GM19099 (cell line): Measurements from ENCODE around the gene PTGES.

Source experiments
- POLR2A ChIP-seq: IDR thresholded peaks from 3 replicates; pipeline ENCODE4 v1.6.1; 2011; ENCODE audit warnings: low read depth; ENCODE audit not compliant: insufficient read length; ENCODE audit errors: extremely low read depth

PTGES gene

DNA sequence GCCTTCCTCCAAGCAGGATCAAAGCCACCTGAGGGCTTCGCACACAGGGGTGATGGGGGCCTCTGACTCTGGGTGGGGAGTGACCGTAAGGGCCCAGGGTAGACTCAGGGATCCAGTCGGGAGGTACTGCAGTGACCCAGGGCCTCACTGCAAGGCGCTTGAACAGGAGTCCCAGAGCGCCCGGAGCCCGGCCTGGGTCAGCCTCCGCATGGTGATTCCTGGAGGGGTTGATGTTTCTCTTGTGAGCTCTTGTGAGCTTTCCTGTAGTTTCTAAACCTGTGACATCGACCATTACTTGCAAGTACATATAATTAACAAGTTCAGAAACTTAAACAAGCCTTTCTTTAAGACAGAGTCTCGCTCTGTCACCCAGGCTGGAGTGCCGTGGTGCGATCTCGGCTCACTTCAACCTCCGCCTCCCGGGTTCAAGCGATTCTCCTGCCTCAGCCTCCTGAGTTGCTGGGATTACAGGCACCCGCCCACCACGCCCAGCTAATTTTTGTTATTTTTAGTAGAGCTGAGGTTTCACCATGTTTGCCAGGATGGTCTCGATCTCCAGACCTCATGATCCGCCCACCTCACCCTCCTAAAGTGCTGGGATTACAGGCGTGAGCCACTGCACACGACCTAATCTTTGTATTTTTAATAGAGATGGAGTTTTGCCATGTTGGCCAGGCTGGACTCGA, 19.8 kb downstream of the PTGES start:
- TF ChIP-seq POLR2A = no peak

DNA sequence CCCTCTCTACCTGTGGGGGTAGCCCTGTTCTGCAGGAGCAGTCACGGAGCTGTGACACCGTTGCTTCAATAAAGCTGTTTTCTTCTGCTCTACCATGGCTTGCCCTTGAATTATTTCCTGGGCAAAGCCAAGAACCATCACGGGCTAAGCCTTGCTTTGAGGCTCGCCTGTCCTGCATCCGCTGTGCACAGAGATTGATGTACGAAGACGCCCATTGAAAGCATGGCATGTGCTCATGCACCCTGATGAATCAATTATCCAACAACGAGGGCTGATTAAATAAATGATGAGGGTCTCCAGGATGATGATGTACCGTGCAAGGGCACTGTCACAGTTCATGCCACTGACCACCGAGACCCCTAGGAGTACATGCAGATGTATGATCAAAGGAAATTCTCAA, 20.7 kb downstream of the PTGES start:
- no peak for TF ChIP-seq POLR2A

DNA sequence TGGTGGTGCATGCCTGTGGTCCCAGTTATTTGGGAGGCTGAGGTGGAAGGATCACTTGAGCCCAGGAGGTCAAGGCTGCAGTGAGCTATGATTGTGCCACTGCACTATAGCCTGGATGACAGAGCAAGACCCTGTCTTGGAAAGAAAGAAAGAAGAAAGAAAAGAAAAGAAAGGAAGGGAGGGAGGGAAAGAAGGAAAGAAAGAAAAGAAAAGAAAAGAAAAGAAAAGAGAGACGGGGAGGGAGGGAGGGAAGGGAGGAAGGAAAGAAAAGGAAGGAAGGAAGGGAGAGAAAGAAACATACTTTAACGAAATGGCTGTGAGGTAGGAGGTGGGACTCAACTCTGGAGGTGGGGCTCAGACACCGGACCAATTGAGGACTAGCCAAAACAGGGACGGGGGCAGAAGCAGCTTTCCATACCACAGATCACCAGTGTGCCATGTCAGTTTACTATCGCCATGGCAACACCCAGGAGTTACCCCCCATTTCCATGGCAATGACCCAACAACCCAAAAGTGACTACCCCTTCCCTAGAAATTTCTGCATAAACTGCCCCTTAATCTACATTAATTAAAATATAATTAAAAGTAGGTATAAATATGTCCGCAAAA, 21.3 kb downstream of the PTGES start:
- TF ChIP-seq POLR2A = no peak

DNA sequence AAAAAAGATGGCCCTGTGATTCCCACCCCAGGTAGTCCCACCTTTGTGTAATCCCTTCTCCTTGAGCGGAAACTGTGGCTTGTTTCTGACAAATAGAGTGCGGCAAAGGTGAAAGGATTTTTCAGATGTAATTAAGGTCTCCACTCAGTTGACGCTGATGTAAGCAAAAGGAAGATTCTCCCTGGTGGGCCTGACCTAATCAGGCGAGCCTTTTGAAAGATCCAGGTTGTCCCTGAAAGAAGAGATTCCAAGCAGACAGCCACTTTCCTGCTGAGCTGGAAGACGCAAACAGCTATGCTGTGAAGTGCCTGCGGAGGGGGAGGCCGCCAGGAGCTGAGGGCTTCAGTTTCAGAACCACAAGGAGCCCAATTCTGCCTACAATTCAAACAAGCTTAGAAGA, 24.1 kb downstream of the PTGES start:
- no peak for TF ChIP-seq POLR2A

DNA sequence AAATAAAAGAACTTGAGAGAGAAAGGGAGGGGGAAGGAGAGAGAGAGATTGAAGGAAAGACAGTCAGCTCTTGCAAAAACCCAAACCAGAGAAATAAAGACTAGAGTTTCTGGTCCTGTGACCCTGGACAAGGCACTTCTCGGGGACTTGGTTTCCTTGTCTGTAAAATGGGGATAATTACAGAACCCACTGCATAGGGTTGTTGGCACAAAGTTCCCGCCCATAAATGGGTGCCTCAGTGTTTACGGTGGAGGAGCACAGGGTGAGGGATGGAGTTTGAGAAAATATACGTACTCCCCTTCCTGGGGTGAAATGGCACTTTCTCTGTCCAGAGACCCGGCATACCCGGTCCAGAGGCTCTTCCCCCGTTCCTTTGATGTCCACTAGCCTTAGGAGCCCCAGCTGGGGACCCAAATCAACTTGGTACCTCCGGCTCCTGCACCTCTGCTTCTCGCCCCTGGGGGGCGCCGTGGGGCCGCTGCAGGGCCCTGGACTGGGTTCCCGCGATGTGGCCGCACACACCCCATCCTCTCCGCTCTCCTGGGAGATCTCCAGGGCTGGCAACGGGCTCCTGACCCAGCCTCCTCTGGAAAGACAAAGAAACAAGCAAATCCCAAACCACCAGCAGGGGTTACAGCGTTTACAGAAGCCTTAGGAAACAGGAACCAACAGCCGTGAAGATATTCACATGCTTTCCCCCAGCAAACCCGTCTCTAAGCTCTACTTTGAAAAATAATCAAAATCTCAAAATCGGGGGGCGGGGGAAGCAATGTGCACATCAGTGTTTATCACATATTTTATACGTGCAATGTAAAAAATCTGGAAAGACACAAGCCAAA, 26.3 kb downstream of the PTGES start:
- TF ChIP-seq POLR2A = no peak

DNA sequence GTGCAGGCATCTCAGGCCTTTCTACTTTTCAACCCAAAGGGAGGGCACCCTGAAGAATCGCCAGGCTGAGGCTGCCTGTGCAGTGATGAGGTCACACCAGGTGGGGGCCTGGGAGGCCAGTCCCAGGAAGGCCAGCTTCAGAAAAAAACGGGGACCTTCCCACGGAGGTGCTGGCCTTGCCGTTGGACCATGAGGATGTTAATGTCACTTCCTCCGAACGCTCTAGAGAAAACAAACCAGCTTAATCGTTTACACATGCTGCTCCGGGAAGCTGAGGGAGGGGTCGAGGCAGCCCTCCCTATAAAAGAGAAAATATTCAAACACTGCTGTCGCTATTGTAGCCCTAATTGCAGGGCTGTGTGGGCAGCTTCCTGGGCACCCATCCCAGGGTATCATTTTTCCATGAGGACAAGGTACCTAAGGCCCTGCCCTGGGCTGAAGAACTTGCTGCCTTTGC, 27.0 kb downstream of the PTGES start:
- no peak for TF ChIP-seq POLR2A

DNA sequence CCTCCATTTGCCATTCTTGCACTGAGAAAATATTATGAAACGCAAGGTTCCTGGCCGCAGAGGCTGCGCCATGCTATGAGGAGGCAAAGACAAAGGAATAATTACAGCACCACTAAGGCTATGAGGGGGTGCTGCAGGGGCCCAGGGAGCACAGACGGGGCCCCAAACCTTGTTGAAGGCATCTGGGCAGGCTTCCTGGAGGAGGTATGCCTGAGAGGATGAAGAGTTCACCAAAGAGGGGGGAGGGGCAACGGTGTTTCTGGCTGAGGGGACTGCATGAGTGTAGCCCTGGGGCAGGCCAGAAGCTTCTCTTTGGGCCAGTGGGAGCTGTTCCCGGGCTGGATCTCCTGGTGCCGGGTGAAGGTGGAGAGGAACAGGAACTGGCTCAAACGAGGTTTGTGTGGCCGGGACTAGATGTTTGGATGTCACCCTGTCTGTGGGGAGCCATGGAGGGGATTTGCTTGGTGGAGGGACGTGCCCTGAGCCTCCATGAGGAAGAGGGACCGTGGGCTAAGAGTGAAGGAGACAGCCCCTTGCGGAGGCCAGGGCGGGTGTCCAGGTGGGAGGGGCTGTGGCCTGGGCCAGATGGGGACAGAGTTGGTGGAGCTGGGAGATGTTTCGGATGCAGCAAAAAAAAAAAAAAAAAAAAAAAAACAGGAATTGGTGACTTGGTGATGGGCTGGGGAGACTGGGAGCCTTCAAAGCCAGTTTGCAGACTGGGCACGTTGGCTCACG, 28.2 kb downstream of the PTGES start:
- no peak for TF ChIP-seq POLR2A

DNA sequence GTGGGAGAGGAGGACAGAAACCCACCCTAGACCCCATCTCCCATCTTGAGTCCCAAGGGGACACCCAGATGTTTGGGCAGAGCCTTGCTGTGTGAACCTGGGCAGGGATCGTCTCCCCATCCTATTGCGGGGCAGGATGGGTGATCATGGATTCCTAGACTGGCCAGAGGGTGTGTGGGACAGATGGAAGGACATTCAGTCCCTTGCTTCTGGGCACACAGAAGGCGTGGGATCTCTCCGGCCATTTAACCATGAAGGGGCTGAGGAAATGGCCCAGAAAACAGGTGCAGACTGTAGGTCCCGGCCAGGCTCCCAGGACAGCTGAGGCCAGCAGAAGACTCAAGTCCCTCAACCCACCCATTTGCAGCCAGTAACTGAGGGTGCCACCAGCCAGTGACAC, 29.9 kb downstream of the PTGES start:
- no peak for TF ChIP-seq POLR2A

DNA sequence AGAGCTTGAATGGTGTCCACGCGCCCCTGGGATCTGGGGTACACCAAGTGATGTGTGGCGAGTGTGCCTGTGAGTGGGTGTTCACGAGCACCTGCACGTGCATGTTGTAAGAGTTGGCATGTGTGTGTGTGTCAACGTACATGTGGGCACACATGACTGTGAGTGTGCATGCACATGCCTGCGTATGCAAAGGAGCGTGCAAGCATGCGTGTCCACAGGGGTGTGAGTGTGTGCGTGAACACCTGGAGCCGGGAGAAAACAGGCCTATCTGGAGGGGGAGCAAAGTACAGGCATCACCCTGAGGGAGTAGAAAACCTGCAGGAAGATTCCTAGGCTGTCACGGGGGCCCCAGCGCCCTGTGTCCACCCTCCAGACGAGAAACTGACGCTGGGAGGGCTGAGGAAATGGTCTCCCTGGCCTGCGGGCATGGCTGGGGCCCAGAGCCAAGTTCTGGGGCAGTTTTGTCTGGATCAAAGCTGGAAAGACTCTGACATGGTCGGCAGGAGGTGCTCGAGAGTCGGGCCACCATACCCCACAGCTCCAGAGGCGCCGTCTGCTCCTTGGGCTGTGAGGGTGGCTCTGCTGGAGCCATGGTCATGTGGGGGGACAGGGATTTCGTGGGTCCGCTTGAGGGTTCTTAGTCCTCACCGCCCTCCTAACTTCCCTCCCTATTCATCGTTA, 31.8 kb downstream of the PTGES start:
- TF ChIP-seq POLR2A = no peak

DNA sequence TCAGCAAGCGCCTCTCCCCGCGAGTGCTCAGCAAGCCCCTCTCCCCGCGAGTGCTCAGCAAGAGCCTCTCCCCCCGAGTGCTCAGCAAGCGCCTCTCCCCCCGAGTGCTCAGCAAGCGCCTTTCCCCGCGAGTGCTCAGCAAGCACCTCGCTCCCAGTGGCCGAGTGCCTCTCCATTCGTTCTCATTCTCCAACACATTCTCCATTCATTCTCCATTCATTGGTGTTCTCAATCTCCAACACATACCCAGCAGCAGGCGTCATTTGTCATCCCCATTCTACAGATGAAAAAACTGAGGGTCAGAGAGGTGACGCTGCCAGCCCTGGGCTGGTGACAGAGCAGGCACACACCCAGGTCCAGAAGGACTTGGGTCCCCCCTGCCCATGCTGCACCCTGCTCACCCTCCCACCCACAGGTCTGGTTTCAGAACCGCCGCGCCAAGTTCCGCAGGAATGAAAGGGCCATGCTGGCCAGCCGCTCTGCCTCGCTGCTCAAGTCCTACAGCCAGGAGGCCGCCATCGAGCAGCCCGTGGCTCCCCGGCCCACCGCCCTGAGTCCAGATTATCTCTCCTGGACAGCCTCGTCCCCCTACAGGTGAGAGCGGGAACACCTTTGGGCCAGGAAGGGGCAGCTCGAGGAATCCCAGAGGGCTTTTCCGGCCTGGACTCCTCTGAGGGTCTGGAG, 32.5 kb downstream of the PTGES start:
- TF ChIP-seq POLR2A = no peak

DNA sequence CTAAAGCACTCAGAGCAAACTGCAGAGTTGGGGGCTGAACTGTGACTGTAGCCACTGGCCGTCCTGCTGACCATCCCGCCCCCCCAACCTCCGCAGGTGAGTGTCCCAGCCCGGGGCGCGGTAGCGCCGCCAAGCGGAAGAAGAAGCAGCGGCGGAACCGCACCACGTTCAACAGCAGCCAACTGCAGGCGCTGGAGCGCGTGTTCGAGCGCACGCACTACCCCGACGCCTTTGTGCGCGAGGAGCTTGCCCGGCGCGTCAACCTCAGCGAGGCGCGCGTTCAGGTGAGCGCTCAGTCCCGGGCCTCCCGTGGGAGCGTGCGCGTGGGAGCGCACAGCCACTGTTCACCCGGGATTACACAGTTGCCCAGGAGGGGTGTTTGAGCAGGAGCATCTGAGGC, 33.7 kb downstream of the PTGES start:
- TF ChIP-seq POLR2A = no peak

DNA sequence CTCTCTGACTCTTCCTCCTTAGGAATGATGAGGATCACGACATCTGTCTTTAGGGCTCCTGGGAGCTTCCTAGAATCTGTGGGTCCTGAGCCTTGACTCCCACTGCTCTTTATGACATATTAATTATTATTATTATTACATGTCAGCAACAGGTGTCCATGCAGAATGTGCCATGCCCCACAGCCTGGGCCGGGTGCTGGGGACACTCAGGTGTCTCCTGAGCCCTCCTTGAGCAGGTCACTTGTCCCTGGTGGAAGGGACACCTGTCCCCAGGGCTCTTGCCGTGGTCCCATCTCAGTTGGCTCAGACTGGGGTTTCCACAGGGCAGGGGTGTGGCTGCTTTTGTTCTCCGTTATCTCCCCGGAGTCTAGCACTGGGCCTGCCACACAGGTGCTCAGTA, 34.2 kb downstream of the PTGES start:
- TF ChIP-seq POLR2A = no peak

DNA sequence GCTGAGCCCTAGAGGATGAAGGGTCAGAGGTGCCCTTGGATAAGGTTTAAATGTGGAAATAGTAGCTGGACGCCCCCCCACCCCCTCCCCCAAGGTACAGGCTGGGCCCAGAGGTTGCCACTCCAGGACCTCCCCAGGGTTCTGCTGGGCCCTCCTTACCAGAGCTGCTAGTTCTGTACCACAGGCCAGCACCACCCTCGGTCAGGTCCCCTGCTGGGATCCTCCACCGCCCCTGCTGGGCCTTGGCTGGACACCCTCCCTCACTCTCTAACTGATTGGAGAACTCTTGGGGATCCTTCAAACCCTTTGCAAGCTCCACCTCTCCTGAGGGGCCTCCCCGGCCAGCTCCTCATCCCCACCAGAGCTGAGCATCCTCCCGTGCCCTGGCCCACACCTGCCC, 34.9 kb downstream of the PTGES start:
- TF ChIP-seq POLR2A = no peak

DNA sequence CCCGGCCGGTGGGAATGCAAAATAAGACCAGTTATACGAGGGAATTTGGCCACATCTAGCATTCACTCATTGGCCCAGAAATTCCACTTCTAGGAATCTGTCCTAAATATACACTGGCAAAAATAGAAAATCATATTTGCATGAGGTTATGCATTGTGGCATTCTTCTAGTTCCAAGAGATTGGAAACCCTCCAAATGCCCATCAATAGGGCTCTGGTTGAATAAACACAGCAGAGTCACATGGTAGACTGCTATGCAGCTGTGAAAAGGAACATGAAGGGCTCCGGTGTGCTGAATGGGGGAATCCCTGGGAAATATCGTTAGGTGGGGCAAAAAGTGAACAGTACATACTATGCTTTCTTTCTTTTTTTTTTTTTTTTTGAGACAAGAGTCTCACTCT, 36.8 kb downstream of the PTGES start:
- TF ChIP-seq POLR2A = no peak

DNA sequence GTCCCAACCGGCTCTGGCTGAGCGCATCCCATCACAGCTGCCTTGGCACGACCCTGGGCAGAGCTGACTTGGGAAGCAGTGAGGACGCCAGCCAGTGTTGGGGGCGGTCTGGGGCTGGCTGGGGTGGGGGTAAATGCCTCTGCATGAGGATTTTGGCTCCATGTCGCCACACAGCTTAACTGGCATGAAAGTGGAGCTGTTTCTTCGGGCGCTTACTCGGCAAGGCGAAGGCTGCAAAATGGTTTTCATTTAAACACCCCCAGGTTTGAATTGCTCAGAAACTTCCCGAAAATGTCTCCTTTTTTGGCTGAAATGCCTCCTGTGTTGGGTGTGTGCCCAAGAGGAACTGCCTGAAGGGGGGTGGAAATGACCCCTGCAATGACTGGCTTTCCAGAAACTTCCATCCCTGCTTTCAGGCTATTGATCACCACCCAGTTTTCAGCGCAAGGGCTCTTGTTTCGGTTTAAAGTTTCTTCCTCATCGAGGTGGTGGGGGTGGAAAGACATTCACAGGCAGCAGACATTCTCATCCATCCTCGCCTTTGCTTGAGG, 38.3 kb downstream of the PTGES start:
- no peak for TF ChIP-seq POLR2A

DNA sequence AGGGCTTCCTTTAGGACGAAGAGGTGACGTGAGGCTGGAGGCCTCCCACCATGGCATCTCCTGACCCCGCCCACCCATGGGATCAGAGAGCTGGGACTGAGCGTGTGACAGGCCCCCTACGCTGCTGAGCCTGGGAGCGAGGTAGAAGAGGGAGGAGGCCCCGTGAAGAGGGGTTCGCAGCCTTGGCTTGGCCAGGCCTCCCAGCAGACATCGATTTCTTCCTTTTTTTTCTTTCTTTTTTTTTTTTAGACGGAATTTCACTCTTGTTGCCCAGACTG, 39.5 kb downstream of the PTGES start:
- TF ChIP-seq POLR2A = no peak
